ENCODE data around the gene ALS2CL. TPM values are rescaled to one million over a fixed set of nuclear protein-coding genes. Genes with fewer than 3 reads are reported as not detected.

ALS2CL gene
- total RNA-seq, 2 donors from 2014 or later = 21.1 to 38.4 TPM

DNA sequence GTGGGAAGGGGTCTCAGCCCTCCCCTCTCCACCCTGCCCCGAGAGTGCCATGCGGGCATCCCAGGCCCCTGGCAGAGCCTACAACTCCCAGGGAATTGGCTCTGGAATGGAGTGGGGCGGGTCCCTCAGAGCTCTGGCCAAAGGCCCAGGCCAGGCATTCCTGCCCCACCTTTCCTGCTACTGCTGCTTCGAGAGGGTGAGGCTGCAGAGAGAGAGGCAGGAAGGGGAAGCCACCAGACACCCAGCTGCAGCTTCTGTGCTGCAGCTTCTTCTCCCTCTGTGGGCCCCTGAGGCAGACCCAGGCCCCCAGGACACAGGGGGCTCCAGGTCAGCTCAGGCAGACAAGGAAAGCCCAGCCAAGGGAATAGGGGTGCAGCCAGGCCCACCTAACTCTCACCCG is 2.7 kb downstream of the ALS2CL start:
- DNase-seq (no peak), ATAC-seq (no peak)
- no peaks in the 10 kb centered on the region for H3K9me3 ChIP-seq (ENCODE audit: control insufficient read depth, low read length, poor library complexity, severe bottlenecking)
- Mint-ChIP-seq H3K4me1 (peaks cover 41% of the 10 kb centered on the region), H3K36me3 (ENCODE audit: low read depth) (peaks cover 1% of the 10 kb centered on the region), H3K4me3 (peak overlapping the region; percentile 92), H3K27me3 (no peaks in the 10 kb centered on the region), H3K27ac (peak overlapping the region; percentile 81)

DNA sequence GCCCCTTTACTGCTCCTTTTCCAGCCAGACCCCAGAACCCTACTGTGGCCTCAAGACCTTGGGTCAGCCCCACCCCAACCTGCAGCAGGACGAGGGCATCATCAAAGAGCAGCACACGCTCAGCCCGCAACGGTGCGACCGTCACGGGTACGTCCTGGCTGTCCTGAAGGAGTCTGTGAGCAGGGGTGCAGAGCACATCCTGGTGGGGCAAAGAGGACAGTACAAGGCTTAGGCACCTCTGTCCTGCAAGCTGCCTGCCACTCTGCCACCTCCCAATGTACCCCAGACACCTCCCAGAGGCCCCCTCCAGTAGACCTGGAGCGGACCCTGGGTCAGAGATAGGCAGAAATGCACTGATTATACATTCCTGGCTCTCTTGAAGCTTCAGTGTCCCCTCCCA is 8.0 kb downstream of the ALS2CL start:
- no peak for DNase-seq
- Mint-ChIP-seq H3K4me3 (no peak overlapping the region), H3K36me3 (ENCODE audit: low read depth) (peaks cover 8% of the 10 kb centered on the region), H3K4me1 (peaks cover 11% of the 10 kb centered on the region), H3K27me3 (no peaks in the 10 kb centered on the region), H3K27ac (no peak overlapping the region)
- no peaks in the 10 kb centered on the region for H3K9me3 ChIP-seq (ENCODE audit: control insufficient read depth, low read length, poor library complexity, severe bottlenecking)
- ATAC-seq = no peak

DNA sequence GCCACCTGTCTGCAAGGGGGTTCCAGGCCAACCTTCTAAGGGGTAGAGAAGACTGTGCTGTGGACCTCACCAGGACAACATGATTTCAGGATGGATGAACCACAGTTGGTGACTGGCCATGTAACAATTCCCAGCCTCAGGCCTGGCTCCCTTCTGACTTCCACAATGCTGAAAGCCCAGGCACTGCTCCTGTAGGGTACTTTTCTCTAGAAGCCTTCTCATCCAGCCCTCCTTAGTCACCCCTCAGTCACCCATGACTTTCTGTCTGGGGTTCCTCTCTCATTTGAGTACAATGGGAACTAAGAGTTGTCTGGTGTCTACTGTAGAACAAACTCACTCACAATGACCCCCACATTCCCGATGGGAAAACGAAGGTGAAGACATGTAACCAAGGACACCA is 8.6 kb downstream of the ALS2CL start:
- H3K27ac Mint-ChIP-seq = no peak overlapping the region
- DNase-seq (no peak), ATAC-seq (no peak)
- no peak overlapping the region for H3K4me3 Mint-ChIP-seq
- no peaks in the 10 kb centered on the region for H3K9me3 ChIP-seq (ENCODE audit: control insufficient read depth, low read length, poor library complexity, severe bottlenecking)
- H3K36me3 Mint-ChIP-seq (ENCODE audit: low read depth) = peaks cover 10% of the 10 kb centered on the region
- H3K4me1 Mint-ChIP-seq = peaks cover 7% of the 10 kb centered on the region
- H3K27me3 Mint-ChIP-seq = no peaks in the 10 kb centered on the region

DNA sequence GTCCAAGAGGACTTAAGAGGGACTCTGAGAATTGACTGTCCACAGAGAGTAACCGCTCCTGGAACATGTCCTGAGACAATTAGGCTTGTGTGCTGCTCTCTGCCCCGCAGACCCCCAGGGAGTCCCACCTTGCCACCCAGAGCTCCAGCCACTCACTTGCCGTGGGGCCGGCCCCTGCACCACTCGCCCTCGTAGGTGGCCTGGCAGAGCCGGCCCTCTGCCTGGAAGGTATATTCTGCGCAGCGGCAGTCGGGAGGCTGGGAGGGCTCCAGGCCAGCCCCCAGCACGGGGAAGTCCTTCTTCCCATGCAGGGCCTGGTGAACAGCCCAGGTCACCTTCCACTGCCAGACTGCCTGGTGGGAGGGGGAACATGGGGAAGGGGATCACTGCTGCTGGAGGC is 10.5 kb downstream of the ALS2CL start:
- H3K9me3 ChIP-seq (ENCODE audit: control insufficient read depth, low read length, poor library complexity, severe bottlenecking) = no peaks in the 10 kb centered on the region
- Mint-ChIP-seq H3K27ac (no peak overlapping the region), H3K4me3 (no peak overlapping the region), H3K4me1 (peaks cover 5% of the 10 kb centered on the region), H3K36me3 (ENCODE audit: low read depth) (peaks cover 12% of the 10 kb centered on the region), H3K27me3 (no peaks in the 10 kb centered on the region)
- DNase-seq (no peak), ATAC-seq (no peak)

DNA sequence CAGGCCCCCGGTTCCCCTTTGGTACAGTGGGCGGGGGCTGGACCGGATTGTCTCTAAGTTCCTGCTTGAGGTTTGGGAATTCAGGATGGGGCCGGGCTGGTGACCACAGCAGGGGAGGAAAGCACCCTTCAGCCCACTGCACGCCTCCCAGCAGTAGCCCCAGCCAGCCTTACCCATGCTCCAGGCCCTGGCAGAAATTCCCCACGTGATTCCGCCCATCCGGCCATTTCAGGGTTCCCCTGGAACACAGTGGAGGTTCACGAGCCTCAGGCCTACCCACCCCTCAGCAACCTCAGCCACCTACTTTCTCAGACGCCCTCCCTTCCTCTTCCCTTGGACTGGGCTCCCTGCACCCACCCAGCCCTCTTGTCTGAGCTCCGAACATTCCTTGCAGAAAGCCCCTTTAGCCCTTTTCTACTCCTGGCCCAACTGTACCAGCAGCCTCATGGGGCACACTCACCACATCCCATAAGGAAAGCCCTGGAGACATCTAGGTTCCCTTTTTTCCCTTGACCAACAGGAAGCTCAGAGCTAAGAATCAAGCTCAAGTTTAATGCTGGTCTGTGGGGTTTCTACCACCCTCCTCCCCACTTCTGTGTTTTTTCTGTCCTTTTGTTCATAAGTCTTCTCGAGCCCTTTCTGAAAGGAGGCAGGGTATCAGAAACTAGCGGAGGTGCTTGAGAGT is 11.5 kb downstream of the ALS2CL start:
- H3K27me3 Mint-ChIP-seq = no peaks in the 10 kb centered on the region
- no peak overlapping the region for H3K27ac Mint-ChIP-seq
- H3K36me3 Mint-ChIP-seq (ENCODE audit: low read depth) = peaks cover 12% of the 10 kb centered on the region
- H3K4me3 Mint-ChIP-seq = no peak overlapping the region
- peaks cover 5% of the 10 kb centered on the region for H3K4me1 Mint-ChIP-seq
- H3K9me3 ChIP-seq (ENCODE audit: control insufficient read depth, low read length, poor library complexity, severe bottlenecking) = no peaks in the 10 kb centered on the region
- ATAC-seq = no peak
- DNase-seq = no peak

DNA sequence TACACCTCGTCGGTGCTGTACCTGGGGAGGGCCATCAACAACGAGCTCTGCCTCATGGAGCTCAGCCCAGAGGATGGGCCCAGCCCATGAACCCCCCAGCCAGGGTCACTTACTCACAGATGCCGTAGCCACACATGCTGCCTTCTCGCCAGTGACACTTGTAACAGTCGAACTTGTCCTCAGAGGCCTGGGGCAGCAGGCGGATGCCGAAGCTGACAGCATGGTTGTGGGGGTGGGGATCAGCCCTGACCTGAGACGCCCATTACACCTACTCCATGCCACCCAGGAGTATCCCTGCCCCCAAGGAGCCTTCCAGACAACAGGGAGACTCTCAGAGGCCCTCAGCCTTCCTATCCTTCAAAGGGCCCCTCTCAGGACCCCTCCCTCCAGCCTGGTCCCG is 12.1 kb downstream of the ALS2CL start:
- H3K27me3 Mint-ChIP-seq = no peaks in the 10 kb centered on the region
- DNase-seq (no peak), ATAC-seq (no peak)
- H3K9me3 ChIP-seq (ENCODE audit: control insufficient read depth, low read length, poor library complexity, severe bottlenecking) = no peaks in the 10 kb centered on the region
- peaks cover 12% of the 10 kb centered on the region for H3K36me3 Mint-ChIP-seq (ENCODE audit: low read depth)
- H3K27ac Mint-ChIP-seq = no peak overlapping the region
- H3K4me3 Mint-ChIP-seq = no peak overlapping the region
- H3K4me1 Mint-ChIP-seq = peaks cover 5% of the 10 kb centered on the region

DNA sequence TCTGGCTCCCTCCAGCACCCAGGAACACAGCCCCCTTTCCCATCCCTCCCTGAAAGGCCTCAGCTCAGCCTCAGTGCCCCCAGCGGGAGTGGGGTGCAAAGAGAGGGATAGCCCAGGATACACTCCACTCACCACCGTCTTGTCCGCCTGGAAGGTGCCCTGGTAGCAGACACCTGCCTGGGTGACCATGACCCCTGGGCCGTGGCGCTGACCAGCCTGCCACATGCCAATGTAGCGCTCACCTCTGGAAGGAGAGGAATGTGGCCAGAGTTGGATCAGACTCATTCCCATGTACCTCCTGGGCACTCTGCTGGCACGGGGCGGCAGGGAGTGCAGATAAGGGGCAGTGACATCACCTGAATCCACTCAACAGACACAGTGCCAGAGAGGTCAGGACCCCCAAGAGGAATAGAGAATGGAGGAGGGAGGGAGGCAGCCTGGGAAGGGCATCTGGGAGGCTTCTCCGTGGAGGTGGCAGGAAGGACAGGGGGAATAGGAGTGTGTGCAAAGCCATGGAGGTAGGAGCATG is 13.1 kb downstream of the ALS2CL start:
- DNase-seq (no peak), ATAC-seq (no peak)
- H3K27ac Mint-ChIP-seq = no peak overlapping the region
- H3K4me3 Mint-ChIP-seq = no peak overlapping the region
- H3K4me1 Mint-ChIP-seq = peaks cover 5% of the 10 kb centered on the region
- peaks cover 9% of the 10 kb centered on the region for H3K36me3 Mint-ChIP-seq (ENCODE audit: low read depth)
- no peaks in the 10 kb centered on the region for H3K27me3 Mint-ChIP-seq
- H3K9me3 ChIP-seq (ENCODE audit: control insufficient read depth, low read length, poor library complexity, severe bottlenecking) = no peaks in the 10 kb centered on the region

DNA sequence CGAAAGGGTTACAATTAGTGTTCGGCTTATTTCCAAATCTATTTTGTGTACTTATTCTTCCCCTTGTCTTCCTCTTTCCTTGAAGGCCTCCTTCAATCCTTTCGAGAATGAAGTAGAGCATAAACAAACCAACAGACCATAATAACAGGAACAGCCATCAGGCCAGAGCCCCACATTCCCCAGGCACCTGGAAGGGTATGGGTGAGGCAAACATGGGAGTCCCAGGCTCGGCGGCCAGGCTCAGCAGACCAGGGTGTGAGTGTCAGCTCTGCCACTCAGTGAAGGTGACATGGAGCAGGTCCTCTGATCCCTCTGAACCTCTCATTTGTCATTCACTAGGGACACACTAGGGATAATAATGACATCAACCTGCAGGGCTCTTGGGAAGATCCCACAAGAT is 13.8 kb downstream of the ALS2CL start:
- ATAC-seq (no peak), DNase-seq (no peak)
- H3K9me3 ChIP-seq (ENCODE audit: control insufficient read depth, low read length, poor library complexity, severe bottlenecking) = no peaks in the 10 kb centered on the region
- H3K4me3 Mint-ChIP-seq = no peak overlapping the region
- peaks cover 5% of the 10 kb centered on the region for H3K4me1 Mint-ChIP-seq
- H3K36me3 Mint-ChIP-seq (ENCODE audit: low read depth) = peaks cover 9% of the 10 kb centered on the region
- H3K27ac Mint-ChIP-seq = peak overlapping the region; percentile 29
- H3K27me3 Mint-ChIP-seq = no peaks in the 10 kb centered on the region

DNA sequence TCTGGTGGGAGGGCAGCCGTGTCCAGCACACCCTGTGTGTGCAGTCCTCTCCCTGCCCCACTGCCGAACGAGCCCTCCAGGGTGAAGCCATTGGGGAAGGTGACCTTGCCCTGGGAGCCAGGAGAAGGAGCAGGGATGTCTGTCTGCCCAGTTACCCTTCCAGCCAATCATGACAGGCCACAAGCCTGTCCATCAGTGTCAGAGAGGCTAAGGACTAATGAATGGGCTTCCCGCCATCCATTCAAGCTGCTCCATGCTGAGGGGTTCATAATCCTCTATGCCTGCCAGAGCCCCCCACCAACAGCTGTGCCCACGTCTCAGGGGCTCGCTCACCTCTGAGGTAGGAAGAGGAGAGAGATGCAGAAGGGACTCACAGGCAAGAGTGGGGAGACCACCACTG is 15.2 kb downstream of the ALS2CL start:
- no peaks in the 10 kb centered on the region for H3K9me3 ChIP-seq (ENCODE audit: control insufficient read depth, low read length, poor library complexity, severe bottlenecking)
- ATAC-seq (no peak), DNase-seq (no peak)
- H3K4me1 Mint-ChIP-seq = peaks cover 3% of the 10 kb centered on the region
- no peak overlapping the region for H3K4me3 Mint-ChIP-seq
- H3K36me3 Mint-ChIP-seq (ENCODE audit: low read depth) = peaks cover 9% of the 10 kb centered on the region
- H3K27me3 Mint-ChIP-seq = no peaks in the 10 kb centered on the region
- H3K27ac Mint-ChIP-seq = no peak overlapping the region

DNA sequence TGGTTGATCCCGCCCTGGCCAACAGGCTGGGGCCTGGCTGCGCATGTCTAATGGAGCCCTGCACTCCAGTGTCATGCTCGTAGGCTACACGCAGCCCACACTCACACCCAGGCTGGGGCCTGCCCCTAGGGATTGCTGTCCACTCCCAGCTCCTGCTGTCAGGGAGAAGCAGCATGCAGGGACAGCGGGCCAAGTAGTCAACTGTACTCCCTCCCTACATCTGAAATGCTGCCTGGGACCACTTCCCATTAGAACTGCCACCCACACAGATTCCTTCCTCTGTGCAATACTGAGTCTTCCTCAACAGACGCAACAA is 16.1 kb downstream of the ALS2CL start:
- H3K4me3 Mint-ChIP-seq = no peak overlapping the region
- no peak for DNase-seq
- peaks cover 3% of the 10 kb centered on the region for H3K4me1 Mint-ChIP-seq
- no peaks in the 10 kb centered on the region for H3K9me3 ChIP-seq (ENCODE audit: control insufficient read depth, low read length, poor library complexity, severe bottlenecking)
- no peak for ATAC-seq
- H3K27me3 Mint-ChIP-seq = no peaks in the 10 kb centered on the region
- H3K27ac Mint-ChIP-seq = no peak overlapping the region
- peaks cover 9% of the 10 kb centered on the region for H3K36me3 Mint-ChIP-seq (ENCODE audit: low read depth)

DNA sequence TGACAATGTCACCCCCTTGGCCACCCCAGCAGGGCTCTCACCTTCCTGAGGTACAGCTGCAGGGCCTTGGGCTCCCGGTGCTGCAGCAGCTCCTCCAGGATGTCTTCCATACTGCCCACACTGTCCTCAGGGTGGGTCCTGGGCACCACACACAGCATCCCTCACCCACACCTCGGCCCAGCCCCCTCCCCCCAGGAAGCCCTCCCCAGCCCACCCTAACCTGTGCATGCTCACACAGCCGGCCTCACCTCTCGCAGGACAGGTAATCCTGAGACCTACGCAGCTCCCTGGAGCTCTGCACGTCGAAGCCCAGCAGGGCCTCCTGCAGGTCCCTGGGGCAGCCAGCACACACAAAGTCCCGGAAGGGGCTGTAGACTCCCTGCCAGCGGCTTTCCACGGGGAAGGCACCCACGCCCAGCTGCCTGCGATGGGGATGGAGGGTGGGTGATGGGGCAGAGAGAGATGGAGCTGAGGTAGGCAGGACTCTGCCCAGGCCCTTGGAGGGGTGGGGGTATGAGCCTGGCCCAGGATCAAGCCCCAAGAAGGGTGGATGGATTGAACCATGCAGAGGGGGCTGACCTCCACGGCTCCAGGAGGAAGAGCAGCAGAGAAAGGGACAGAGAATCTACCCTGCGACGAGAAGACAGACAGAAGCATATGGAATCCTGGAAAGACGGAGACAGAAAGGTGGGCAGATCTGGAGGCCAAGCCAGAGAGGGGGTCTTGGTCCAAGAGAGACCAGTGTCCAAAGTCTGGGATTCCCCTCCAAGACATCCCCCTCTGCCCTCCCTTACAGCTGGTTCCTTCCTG is 16.7 kb downstream of the ALS2CL start:
- Mint-ChIP-seq H3K27ac (no peak overlapping the region), H3K4me3 (no peak overlapping the region), H3K27me3 (no peaks in the 10 kb centered on the region), H3K4me1 (peaks cover 3% of the 10 kb centered on the region), H3K36me3 (ENCODE audit: low read depth) (peaks cover 9% of the 10 kb centered on the region)
- DNase-seq (no peak), ATAC-seq (no peak)
- no peaks in the 10 kb centered on the region for H3K9me3 ChIP-seq (ENCODE audit: control insufficient read depth, low read length, poor library complexity, severe bottlenecking)

DNA sequence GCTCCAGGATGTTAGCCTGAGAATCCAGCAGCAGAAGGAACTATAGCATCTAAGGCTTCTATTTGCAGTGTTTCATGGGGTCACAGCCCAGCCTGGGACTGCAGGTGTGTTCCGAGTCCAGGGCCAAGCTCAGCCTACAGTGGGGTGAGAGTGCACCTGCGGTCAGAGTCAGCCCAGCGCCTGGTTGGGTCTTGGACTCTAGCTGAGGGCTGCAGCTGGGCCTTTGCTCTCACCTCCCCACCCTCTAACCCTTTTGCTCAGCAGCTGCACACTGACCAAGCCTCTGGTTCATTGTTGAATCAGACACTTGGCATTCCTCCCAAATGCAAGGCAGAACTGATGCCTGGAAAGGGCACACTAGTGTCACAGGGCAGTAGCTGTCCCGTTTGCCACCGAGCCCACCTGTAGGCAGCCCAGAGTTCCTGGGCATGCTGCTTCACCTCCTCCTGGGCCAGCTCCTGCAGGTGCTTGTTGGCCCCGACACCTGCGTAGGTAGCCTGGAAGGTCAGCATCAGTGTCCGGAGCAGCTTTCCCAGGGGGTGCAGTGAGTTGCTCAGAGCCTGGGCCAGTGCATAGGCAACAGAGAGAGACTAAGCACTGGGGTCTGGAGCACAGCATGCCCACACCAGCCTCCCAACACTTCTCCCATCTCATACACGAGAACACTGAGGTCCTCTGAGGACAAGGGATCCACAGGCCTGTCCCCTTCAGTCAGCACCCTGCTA is 17.5 kb downstream of the ALS2CL start:
- Mint-ChIP-seq H3K36me3 (ENCODE audit: low read depth) (peaks cover 9% of the 10 kb centered on the region), H3K4me3 (no peak overlapping the region), H3K4me1 (peaks cover 3% of the 10 kb centered on the region), H3K27me3 (no peaks in the 10 kb centered on the region), H3K27ac (no peak overlapping the region)
- no peak for DNase-seq
- H3K9me3 ChIP-seq (ENCODE audit: control insufficient read depth, low read length, poor library complexity, severe bottlenecking) = no peaks in the 10 kb centered on the region
- ATAC-seq = no peak

DNA sequence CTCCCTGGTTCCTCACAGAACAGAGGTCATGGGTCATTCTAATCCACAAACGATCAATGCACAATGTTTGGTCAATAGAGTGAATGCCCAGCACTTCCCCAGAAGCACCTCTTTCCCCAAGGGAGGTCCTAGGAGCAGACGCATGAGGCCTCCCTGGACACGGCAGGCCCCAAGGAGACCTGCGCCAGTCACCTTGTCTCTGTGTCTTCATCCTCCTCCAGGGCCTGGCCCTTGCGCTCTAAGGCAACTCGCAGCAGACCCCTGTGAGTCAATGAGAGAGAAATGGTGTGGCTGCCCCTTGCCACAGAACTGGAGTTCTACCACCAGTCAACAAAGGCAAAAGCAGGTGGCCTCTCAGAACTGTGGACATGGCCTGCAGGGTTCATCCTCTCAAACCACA is 18.1 kb downstream of the ALS2CL start:
- no peak overlapping the region for H3K4me3 Mint-ChIP-seq
- no peak for ATAC-seq
- peaks cover 3% of the 10 kb centered on the region for H3K4me1 Mint-ChIP-seq

More for the DNA sequence above, 18.1 kb downstream of the ALS2CL start:
- no peaks in the 10 kb centered on the region for H3K9me3 ChIP-seq (ENCODE audit: control insufficient read depth, low read length, poor library complexity, severe bottlenecking)
- Mint-ChIP-seq H3K36me3 (ENCODE audit: low read depth) (peaks cover 6% of the 10 kb centered on the region), H3K27me3 (no peaks in the 10 kb centered on the region), H3K27ac (no peak overlapping the region)
- DNase-seq = no peak

All from T-helper 17 cell (primary cell).